Breast epithelium (tissue), 4 donors: ENCODE data around the gene ADORA2B. TPM values are rescaled to one million over a fixed set of nuclear protein-coding genes. Genes with fewer than 3 reads are reported as not detected.

ENCODE experiments used
- DNase-seq, 2 donors: peaks; one replicate each; pipeline ENCODE4 v3.0.0-alpha.2; 2019; ENCODE audit warnings: low spot score in 2 of 2
- H3K27ac ChIP-seq, 2 donors: fragments of 200-600 bp; sonication (generic) in 1 of 2; one replicate each; pipeline ENCODE4 v1.5.1; 2016 to 2019; ENCODE audit warnings: mild to moderate bottlenecking in 1 of 2
- H3K27me3 ChIP-seq, 2 donors: fragments of 200-600 bp; sonication (generic) in 1 of 2; one replicate each; pipeline versions ENCODE4 v1.5.1 to v1.6.0; 2017 to 2019; ENCODE audit warnings: control low read depth in 1 of 2, mild to moderate bottlenecking in 1 of 2
- H3K36me3 ChIP-seq: fragments of 200-600 bp; one replicate; pipeline ENCODE4 v1.5.1; 2019
- H3K4me1 ChIP-seq, 2 donors: fragments of 200-600 bp; sonication (generic); one replicate each; pipeline ENCODE4 v1.5.1; 2016 to 2019; ENCODE audit warnings: control low read depth in 1 of 2
- H3K4me3 ChIP-seq, 3 donors: fragments of 200-600 bp; sonication (generic); 1 replicate in 2 of 3; 2 replicates in 1 of 3; pipeline ENCODE4 v1.5.1; 2016 to 2019; ENCODE audit warnings: mild to moderate bottlenecking in 3 of 3, moderate library complexity in 2 of 3
- H3K9me3 ChIP-seq, 2 donors: fragments of 200-600 bp; sonication (generic) in 1 of 2; one replicate each; pipeline ENCODE4 v1.5.1; 2016 to 2019; ENCODE audit warnings: control low read depth in 1 of 2
- POLR2A ChIP-seq: fragments of 450-650 bp; IDR thresholded peaks from one replicate; pipeline ENCODE4 v1.6.1; 2016; ENCODE audit warnings: antibody characterized with exemption, mild to moderate bottlenecking, moderate library complexity
- POLR2AphosphoS5 ChIP-seq, 3 donors: sonication (generic); formaldehyde crosslinking; IDR thresholded peaks; one replicate each; pipeline ENCODE4 v1.6.1; 2017; ENCODE audit warnings: antibody characterized with exemption in 3 of 3
- intact Hi-C: fragments of 100-400 bp; cut with DNase I; formaldehyde crosslinking; loops from one replicate; pipeline ENCODE4 v1.15.1; 2023; ENCODE audit warnings: low total_unique reads
- total RNA-seq, 3 donors: library from RNA; depleted of rRNA; stranded (reverse); fragments of >200 nt; gene quantifications; one replicate each; pipeline ENCODE4 v1.1.0, GENCODE V29; 2016
- TF ChIP-seq, protein P1 (sequence below), 3 donors: fragments of 450-650 bp; IDR thresholded peaks; one replicate each; pipeline ENCODE4 v1.5.1; 2016 to 2017; ENCODE audit warnings: antibody characterized with exemption in 3 of 3, mild to moderate bottlenecking in 3 of 3, moderate library complexity in 3 of 3

The ADORA2B gene
- total RNA-seq, 3 donors from 2014 or later: 0.48 to 5.6 (median 4.9) TPM

DNA sequence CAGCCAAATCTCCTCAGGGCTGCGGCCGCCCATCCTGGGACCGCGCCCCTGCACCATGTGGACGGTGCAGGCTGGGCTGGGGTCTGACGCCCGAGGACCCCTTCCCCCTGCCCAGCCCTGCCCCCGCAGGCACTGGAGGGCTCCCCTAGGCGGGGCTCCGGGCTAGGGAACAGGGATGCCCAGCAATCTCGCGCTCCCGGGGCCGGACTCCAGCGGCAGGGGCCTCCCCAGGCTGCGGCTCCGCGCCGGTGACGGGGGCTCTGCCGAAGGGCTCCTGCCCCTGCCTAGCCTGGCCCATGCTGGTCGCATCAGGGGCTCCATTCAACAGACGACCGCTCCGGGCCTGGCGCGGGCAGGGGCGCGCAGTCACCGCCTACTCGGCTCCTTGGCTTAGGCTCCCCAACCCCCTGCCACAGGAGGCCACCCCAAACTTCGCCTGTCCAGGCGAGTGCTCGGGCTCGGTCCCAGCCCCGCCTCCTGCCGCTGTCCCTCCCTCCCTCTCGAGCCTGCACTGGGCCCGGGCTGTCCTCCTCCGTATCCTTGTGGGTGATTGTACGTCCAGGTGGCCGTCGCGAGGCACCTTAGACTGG is 27.4 kb upstream of the ADORA2B start:
- intact Hi-C loops: no loop called here
- H3K27me3 ChIP-seq: peaks cover 2 to 5% of the 10 kb centered on the region in 2 donors
- DNase-seq: no peak
- no peaks in the 10 kb centered on the region for H3K36me3 ChIP-seq
- no peaks in the 10 kb centered on the region for H3K4me1 ChIP-seq
- H3K9me3 ChIP-seq: peaks cover 0 to 4% of the 10 kb centered on the region in 2 donors
- TF ChIP-seq POLR2AphosphoS5 (IDR thresholded peaks at IDR 0.05) (no peak), POLR2A (no peak)
- TF ChIP-seq, protein P1, sequence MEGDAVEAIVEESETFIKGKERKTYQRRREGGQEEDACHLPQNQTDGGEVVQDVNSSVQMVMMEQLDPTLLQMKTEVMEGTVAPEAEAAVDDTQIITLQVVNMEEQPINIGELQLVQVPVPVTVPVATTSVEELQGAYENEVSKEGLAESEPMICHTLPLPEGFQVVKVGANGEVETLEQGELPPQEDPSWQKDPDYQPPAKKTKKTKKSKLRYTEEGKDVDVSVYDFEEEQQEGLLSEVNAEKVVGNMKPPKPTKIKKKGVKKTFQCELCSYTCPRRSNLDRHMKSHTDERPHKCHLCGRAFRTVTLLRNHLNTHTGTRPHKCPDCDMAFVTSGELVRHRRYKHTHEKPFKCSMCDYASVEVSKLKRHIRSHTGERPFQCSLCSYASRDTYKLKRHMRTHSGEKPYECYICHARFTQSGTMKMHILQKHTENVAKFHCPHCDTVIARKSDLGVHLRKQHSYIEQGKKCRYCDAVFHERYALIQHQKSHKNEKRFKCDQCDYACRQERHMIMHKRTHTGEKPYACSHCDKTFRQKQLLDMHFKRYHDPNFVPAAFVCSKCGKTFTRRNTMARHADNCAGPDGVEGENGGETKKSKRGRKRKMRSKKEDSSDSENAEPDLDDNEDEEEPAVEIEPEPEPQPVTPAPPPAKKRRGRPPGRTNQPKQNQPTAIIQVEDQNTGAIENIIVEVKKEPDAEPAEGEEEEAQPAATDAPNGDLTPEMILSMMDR (IDR thresholded peaks at IDR 0.05): no peak
- H3K4me3 ChIP-seq: peak overlapping the region; percentile 5 to 59 (median 36)
- H3K27ac ChIP-seq: no peak overlapping the region

DNA sequence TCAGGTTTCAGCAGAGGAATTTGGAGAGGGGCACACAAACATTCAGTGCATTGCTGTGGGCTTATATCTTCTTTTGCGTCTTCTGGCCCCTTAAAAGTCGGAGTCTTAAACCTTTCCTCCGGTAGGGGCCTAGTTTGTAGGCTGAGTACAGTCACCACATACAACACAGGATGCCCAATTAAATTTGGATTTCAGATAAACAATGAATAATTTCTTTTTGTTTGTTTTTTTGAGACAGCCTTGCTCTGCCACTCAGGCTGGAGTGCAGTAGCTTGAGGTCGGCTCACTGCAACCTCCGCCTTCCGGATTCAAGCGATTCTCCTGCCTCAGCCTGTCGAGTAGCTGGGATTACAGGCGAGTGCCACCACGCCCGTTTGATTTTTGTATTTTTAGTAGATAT is 26.7 kb upstream of the ADORA2B start:
- intact Hi-C loops: no loop called here
- Histone ChIP-seq H3K27me3 (peaks cover 2 to 5% of the 10 kb centered on the region in 2 donors), H3K4me3 (no peak overlapping the region), H3K9me3 (peaks cover 0 to 4% of the 10 kb centered on the region in 2 donors), H3K36me3 (no peaks in the 10 kb centered on the region), H3K4me1 (no peaks in the 10 kb centered on the region), H3K27ac (no peak overlapping the region)
- DNase-seq: no peak
- TF ChIP-seq, protein P1 (IDR thresholded peaks at IDR 0.05): no peak
- TF ChIP-seq POLR2A: no peak
- TF ChIP-seq POLR2AphosphoS5 (IDR thresholded peaks at IDR 0.05): no peak

DNA sequence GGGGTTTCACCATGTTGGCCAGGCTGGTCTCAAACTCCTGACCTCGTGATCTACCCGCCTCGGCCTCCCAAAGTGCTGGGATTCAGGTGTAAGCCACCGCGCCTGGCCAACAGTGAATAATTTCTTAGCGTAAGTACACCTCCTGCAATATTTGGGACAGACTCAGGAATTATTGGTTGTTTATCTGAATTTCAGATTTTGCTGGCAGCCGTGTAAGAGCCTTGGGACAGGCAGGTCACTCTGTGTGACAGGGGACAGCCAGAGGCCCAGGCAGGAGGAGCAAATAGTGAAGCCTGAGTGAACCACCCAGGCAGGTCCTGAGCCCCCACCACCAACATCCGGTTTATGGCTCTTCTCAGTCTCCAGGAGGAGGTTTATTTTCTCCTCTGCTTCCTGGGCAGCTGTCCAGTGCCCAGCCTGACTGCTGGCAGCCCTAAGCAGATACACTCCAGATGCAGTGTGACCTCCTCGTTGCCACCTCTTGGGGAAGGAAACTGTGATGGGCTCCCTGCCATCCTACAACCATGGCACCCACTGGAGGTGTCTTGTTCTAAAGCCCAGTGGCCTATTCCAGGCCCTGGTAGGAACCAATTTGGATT is 26.2 kb upstream of the ADORA2B start:
- TF ChIP-seq POLR2A (no peak), POLR2AphosphoS5 (IDR thresholded peaks at IDR 0.05) (no peak)
- TF ChIP-seq, protein P1 (IDR thresholded peaks at IDR 0.05): no peak
- intact Hi-C loops: no loop called here
- H3K27me3 ChIP-seq: peaks cover 2 to 5% of the 10 kb centered on the region in 2 donors
- no peak overlapping the region for H3K4me3 ChIP-seq
- H3K36me3 ChIP-seq: no peaks in the 10 kb centered on the region
- H3K27ac ChIP-seq: peak overlapping the region in 1 of 2 donors; percentile 17
- H3K9me3 ChIP-seq: peaks cover 0 to 4% of the 10 kb centered on the region in 2 donors
- peak in 1 of 2 donors; percentile 23 for DNase-seq
- no peaks in the 10 kb centered on the region for H3K4me1 ChIP-seq

DNA sequence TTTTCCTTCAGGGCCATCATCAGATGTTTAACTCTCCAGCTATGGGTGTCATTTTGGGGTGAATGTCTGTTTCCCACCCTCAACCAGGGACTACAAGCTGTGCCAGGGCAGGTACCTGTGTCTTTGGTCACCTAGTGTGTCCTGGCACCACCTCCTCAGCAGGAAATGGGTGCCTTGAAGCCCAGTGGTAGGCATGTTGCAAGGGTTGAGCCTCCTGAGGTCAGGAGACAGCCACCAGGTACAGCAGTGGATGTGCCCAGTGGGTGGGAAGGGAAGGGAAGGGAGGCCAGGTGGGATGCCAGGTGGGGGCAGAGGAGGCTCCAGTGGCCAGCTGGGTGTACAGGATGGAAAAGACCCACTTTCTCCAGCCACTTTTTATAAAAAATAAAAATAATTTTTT is 25.5 kb upstream of the ADORA2B start:
- H3K4me1 ChIP-seq: no peaks in the 10 kb centered on the region
- intact Hi-C loops: no loop called here
- DNase-seq: no peak
- no peak overlapping the region for H3K27ac ChIP-seq
- H3K36me3 ChIP-seq: no peaks in the 10 kb centered on the region
- peaks cover 2 to 5% of the 10 kb centered on the region in 2 donors for H3K27me3 ChIP-seq
- peaks cover 0 to 4% of the 10 kb centered on the region in 2 donors for H3K9me3 ChIP-seq
- TF ChIP-seq POLR2AphosphoS5 (IDR thresholded peaks at IDR 0.05): no peak
- TF ChIP-seq POLR2A: no peak
- TF ChIP-seq, protein P1 (IDR thresholded peaks at IDR 0.05): no peak
- no peak overlapping the region for H3K4me3 ChIP-seq

DNA sequence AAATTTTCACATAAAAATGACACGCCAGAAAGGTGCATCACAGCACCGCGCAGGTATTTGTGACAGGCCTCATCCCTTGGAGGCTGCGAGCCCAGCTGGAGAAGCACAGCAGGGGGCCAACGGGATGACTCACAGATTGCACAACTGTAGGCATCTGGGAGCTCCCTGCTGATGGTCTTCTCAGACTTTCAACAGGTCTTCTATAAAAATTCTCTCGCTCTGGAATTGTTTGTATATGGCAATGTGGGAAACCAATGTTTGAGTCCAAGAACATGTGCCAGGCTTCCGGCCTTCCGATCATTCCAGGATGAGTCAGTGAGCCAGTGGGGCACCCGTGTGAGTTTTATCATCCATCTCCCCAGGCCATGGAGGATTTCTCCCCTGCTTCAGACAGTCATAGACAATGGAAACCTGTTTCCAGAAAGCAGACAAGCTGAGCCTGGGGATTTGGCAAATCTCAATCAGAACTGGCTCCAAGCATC is 24.1 kb upstream of the ADORA2B start:
- H3K27me3 ChIP-seq: peaks cover 2 to 5% of the 10 kb centered on the region in 2 donors
- no peaks in the 10 kb centered on the region for H3K36me3 ChIP-seq
- DNase-seq: peak in 1 of 2 donors; percentile 41
- intact Hi-C loops: no loop called here
- no peaks in the 10 kb centered on the region for H3K4me1 ChIP-seq
- H3K4me3 ChIP-seq: no peak overlapping the region
- no peak overlapping the region for H3K27ac ChIP-seq
- TF ChIP-seq POLR2AphosphoS5 (IDR thresholded peaks at IDR 0.05) (no peak), POLR2A (no peak)
- TF ChIP-seq, protein P1 (IDR thresholded peaks at IDR 0.05): no peak
- peaks cover 0 to 4% of the 10 kb centered on the region in 2 donors for H3K9me3 ChIP-seq
